ENCODE results near the gene RBM17. TPM values are rescaled to one million over a fixed set of nuclear protein-coding genes. Genes with fewer than 3 reads are reported as not detected.
"Not testable (repeated sequence)": the region's sequence is repeated elsewhere in the genome, so short reads cannot be mapped to it uniquely, and the experiment has no call there.

Gene RBM17
- total and polyA plus RNA-seq, 4 donors, result 65.5 to 103 (median 80.6) TPM

- Histone ChIP-seq H3K36me3 (ENCODE audit: control insufficient read depth in 4 of 4, insufficient read depth in 4 of 4, low read length in 4 of 4) (peaks cover 0 to 6% (median under 1%) of the 10 kb centered on the region in 4 donors), H3K4me3 (peak overlapping the region; percentile 66), H3K27ac (ENCODE audit: low read depth in 1 of 2, low read length in 1 of 2) (peak overlapping the region; percentile 87 to 94), H3K9me3 (ENCODE audit: control insufficient read depth in 4 of 4, insufficient read depth in 3 of 4, low read length in 3 of 4) (no peaks in the 10 kb centered on the region), H3K9ac (ENCODE audit: insufficient read depth in 1 of 2, low read length in 2 of 2) (peak overlapping the region; percentile 79 to 89), H3K27me3 (ENCODE audit: control insufficient read depth in 3 of 3, insufficient read depth in 3 of 3, low read length in 2 of 3) (no peaks in the 10 kb centered on the region), H3K4me1 (ENCODE audit: control insufficient read depth in 5 of 5, insufficient read depth in 5 of 5, low read length in 5 of 5) (peaks cover 2 to 18% (median 6%) of the 10 kb centered on the region in 5 donors)
- TF ChIP-seq CTCF (IDR thresholded peaks at IDR 0.05; ENCODE audit: control extremely low read depth, extremely low read depth), result no peak
- ATAC-seq (ENCODE audit: insufficient read depth, low FRiP score) (peak; percentile 100), DNase-seq (peak; percentile 89 to 97 (median 90))
- WGBS, 2 donors, result 1% methylated on average over 77 to 91 of the region's 91 CpGs
These were observed 74.8 kb downstream of the RBM17 start for GRCh38 chr10:6163364-6164270.

GRCh38 chr10:6164271-6165095 lies 75.6 kb downstream of the RBM17 start:
- H3K4me1 ChIP-seq (ENCODE audit: control insufficient read depth in 5 of 5, insufficient read depth in 5 of 5, low read length in 5 of 5), result peaks cover 2 to 18% (median 6%) of the 10 kb centered on the region in 5 donors
- peak overlapping the region; percentile 87 to 94 for H3K27ac ChIP-seq (ENCODE audit: low read depth in 1 of 2, low read length in 1 of 2)
- ATAC-seq (ENCODE audit: insufficient read depth, low FRiP score) (no peak), DNase-seq (no peak)
- no peak for TF ChIP-seq CTCF (IDR thresholded peaks at IDR 0.05; ENCODE audit: control extremely low read depth, extremely low read depth)
- WGBS, 2 donors, result 28 to 37% methylated on average over 16 of the region's 16 CpGs
- peaks cover 0 to 6% (median under 1%) of the 10 kb centered on the region in 4 donors for H3K36me3 ChIP-seq (ENCODE audit: control insufficient read depth in 4 of 4, insufficient read depth in 4 of 4, low read length in 4 of 4)
- no peaks in the 10 kb centered on the region for H3K27me3 ChIP-seq (ENCODE audit: control insufficient read depth in 3 of 3, insufficient read depth in 3 of 3, low read length in 2 of 3)
- peak overlapping the region; percentile 66 for H3K4me3 ChIP-seq
- H3K9me3 ChIP-seq (ENCODE audit: control insufficient read depth in 4 of 4, insufficient read depth in 3 of 4, low read length in 3 of 4), result no peaks in the 10 kb centered on the region
- H3K9ac ChIP-seq (ENCODE audit: insufficient read depth in 1 of 2, low read length in 2 of 2), result peak overlapping the region; percentile 79 to 89

- Histone ChIP-seq H3K4me1 (ENCODE audit: control insufficient read depth in 5 of 5, insufficient read depth in 5 of 5, low read length in 5 of 5) (peaks cover 2 to 18% (median 6%) of the 10 kb centered on the region in 5 donors), H3K36me3 (ENCODE audit: control insufficient read depth in 4 of 4, insufficient read depth in 4 of 4, low read length in 4 of 4) (peaks cover 0 to 6% (median under 1%) of the 10 kb centered on the region in 4 donors), H3K27me3 (ENCODE audit: control insufficient read depth in 3 of 3, insufficient read depth in 3 of 3, low read length in 2 of 3) (no peaks in the 10 kb centered on the region), H3K9me3 (ENCODE audit: control insufficient read depth in 4 of 4, insufficient read depth in 3 of 4, low read length in 3 of 4) (no peaks in the 10 kb centered on the region), H3K4me3 (no peak overlapping the region), H3K27ac (ENCODE audit: low read depth in 1 of 2, low read length in 1 of 2) (no peak overlapping the region), H3K9ac (ENCODE audit: insufficient read depth in 1 of 2, low read length in 2 of 2) (no peak overlapping the region)
- DNase-seq (no peak), ATAC-seq (ENCODE audit: insufficient read depth, low FRiP score) (no peak)
- 64 to 67% methylated on average over 6 of the region's 6 CpGs for WGBS, 2 donors
- TF ChIP-seq CTCF (IDR thresholded peaks at IDR 0.05; ENCODE audit: control extremely low read depth, extremely low read depth), result no peak
These were observed 76.4 kb downstream of the RBM17 start for GRCh38 chr10:6165221-6165725.

DNA sequence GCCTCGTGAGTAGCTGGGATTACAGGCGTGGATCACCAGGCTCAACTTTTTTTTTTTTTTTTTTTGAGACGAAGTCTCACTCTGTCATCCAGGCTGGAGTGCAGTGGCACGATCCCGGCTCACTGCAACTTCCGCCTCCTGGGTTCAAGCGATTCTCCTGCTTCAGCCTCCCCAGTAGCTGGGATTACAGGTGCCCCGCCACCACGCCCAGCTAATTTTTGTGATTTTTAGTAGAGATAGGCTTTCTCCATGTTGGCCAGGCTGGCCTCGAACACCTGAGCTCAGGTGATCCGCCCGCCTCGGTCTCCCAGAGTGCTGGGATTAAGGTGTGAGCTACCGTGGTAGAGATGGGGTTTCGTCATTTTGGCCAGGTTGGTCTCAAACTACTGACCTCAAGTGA lies 77.1 kb downstream of the RBM17 start:
- H3K4me3 ChIP-seq; H3K9me3 ChIP-seq (ENCODE audit: control insufficient read depth in 4 of 4, insufficient read depth in 3 of 4, low read length in 3 of 4); H3K9ac ChIP-seq (ENCODE audit: insufficient read depth in 1 of 2, low read length in 2 of 2); H3K27me3 ChIP-seq (ENCODE audit: control insufficient read depth in 3 of 3, insufficient read depth in 3 of 3, low read length in 2 of 3); H3K27ac ChIP-seq (ENCODE audit: low read depth in 1 of 2, low read length in 1 of 2); H3K36me3 ChIP-seq (ENCODE audit: control insufficient read depth in 4 of 4, insufficient read depth in 4 of 4, low read length in 4 of 4); ATAC-seq (ENCODE audit: insufficient read depth, low FRiP score); DNase-seq: not testable (repeated sequence)
- WGBS, 2 donors, result 94 to 98% methylated on average over 15 of the region's 15 CpGs
- H3K4me1 ChIP-seq (ENCODE audit: control insufficient read depth in 5 of 5, insufficient read depth in 5 of 5, low read length in 5 of 5), result peaks cover 4 to 18% (median 8%) of the 10 kb centered on the region in 5 donors
